Breast epithelium (tissue), 4 donors: Measurements from ENCODE around the gene ACCSL. TPM values are rescaled to one million over a fixed set of nuclear protein-coding genes. Genes with fewer than 3 reads are reported as not detected.

Source experiments
- DNase-seq, 2 donors: peaks; one replicate each; pipeline ENCODE4 v3.0.0-alpha.2; 2019; ENCODE audit warnings: low spot score in 2 of 2
- H3K27ac ChIP-seq, 2 donors: fragments of 200-600 bp; sonication (generic) in 1 of 2; one replicate each; pipeline ENCODE4 v1.5.1; 2016 to 2019; ENCODE audit warnings: mild to moderate bottlenecking in 1 of 2
- H3K27me3 ChIP-seq, 2 donors: fragments of 200-600 bp; sonication (generic) in 1 of 2; one replicate each; pipeline versions ENCODE4 v1.5.1 to v1.6.0; 2017 to 2019; ENCODE audit warnings: control low read depth in 1 of 2, mild to moderate bottlenecking in 1 of 2
- H3K36me3 ChIP-seq: fragments of 200-600 bp; one replicate; pipeline ENCODE4 v1.5.1; 2019
- H3K4me1 ChIP-seq, 2 donors: fragments of 200-600 bp; sonication (generic); one replicate each; pipeline ENCODE4 v1.5.1; 2016 to 2019; ENCODE audit warnings: control low read depth in 1 of 2
- H3K4me3 ChIP-seq, 3 donors: fragments of 200-600 bp; sonication (generic); 1 replicate in 2 of 3; 2 replicates in 1 of 3; pipeline ENCODE4 v1.5.1; 2016 to 2019; ENCODE audit warnings: mild to moderate bottlenecking in 3 of 3, moderate library complexity in 2 of 3
- H3K9me3 ChIP-seq, 2 donors: fragments of 200-600 bp; sonication (generic) in 1 of 2; one replicate each; pipeline ENCODE4 v1.5.1; 2016 to 2019; ENCODE audit warnings: control low read depth in 1 of 2
- POLR2A ChIP-seq: fragments of 450-650 bp; IDR thresholded peaks from one replicate; pipeline ENCODE4 v1.6.1; 2016; ENCODE audit warnings: antibody characterized with exemption, mild to moderate bottlenecking, moderate library complexity
- POLR2AphosphoS5 ChIP-seq, 3 donors: sonication (generic); formaldehyde crosslinking; IDR thresholded peaks; one replicate each; pipeline ENCODE4 v1.6.1; 2017; ENCODE audit warnings: antibody characterized with exemption in 3 of 3
- intact Hi-C: fragments of 100-400 bp; cut with DNase I; formaldehyde crosslinking; loops from one replicate; pipeline ENCODE4 v1.15.1; 2023; ENCODE audit warnings: low total_unique reads
- total RNA-seq, 3 donors: library from RNA; depleted of rRNA; stranded (reverse); fragments of >200 nt; gene quantifications; one replicate each; pipeline ENCODE4 v1.1.0, GENCODE V29; 2016
- TF ChIP-seq, protein P1 (sequence below), 3 donors: fragments of 450-650 bp; IDR thresholded peaks; one replicate each; pipeline ENCODE4 v1.5.1; 2016 to 2017; ENCODE audit warnings: antibody characterized with exemption in 3 of 3, mild to moderate bottlenecking in 3 of 3, moderate library complexity in 3 of 3

Gene ACCSL
- total RNA-seq, 3 donors from 2014 or later, result not detected

DNA sequence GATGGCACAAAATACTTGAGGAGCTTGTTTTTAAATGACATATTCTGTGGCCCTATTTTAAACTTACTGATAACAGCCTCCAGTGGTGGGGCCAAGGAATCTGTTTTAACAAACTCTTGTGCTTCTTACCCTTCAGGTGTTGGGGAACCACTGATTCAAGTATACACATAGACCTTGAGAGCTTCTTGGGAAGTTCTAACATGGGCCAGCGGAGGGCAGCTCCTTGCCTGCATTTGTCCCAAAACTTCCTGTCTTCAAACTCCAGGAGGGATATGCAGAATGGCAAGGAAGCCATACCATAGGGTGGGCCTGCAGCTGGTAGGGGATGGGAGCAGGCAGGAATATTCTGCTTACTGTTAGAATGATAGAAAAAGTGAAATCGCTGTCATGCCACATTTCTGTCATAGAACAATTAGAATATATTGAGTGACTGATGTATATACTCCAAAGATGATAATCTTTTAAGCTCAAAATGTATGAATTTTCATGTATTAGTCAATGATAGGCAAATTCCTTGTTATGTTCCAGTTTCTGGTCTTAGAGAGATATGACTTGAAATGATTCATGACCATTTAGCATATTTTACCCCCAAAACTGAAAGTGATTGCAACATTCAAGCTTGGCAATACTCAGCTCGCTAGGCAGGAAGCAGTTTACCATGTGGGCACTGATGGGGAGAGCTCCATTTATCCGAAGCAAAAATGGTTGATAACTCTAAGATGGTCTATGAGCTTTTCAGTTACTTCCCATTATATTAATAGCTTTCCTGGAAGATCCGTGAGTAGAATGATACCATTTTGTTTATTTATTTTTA lies 56.9 kb downstream of the ACCSL start:
- H3K27ac ChIP-seq, result no peak overlapping the region
- H3K27me3 ChIP-seq, result no peaks in the 10 kb centered on the region
- no peaks in the 10 kb centered on the region for H3K36me3 ChIP-seq
- intact Hi-C loops, result no loop called here
- TF ChIP-seq, protein P1, sequence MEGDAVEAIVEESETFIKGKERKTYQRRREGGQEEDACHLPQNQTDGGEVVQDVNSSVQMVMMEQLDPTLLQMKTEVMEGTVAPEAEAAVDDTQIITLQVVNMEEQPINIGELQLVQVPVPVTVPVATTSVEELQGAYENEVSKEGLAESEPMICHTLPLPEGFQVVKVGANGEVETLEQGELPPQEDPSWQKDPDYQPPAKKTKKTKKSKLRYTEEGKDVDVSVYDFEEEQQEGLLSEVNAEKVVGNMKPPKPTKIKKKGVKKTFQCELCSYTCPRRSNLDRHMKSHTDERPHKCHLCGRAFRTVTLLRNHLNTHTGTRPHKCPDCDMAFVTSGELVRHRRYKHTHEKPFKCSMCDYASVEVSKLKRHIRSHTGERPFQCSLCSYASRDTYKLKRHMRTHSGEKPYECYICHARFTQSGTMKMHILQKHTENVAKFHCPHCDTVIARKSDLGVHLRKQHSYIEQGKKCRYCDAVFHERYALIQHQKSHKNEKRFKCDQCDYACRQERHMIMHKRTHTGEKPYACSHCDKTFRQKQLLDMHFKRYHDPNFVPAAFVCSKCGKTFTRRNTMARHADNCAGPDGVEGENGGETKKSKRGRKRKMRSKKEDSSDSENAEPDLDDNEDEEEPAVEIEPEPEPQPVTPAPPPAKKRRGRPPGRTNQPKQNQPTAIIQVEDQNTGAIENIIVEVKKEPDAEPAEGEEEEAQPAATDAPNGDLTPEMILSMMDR (IDR thresholded peaks at IDR 0.05), result no peak
- TF ChIP-seq POLR2AphosphoS5 (IDR thresholded peaks at IDR 0.05), result no peak
- TF ChIP-seq POLR2A, result no peak
- H3K4me1 ChIP-seq, result no peaks in the 10 kb centered on the region
- no peak overlapping the region for H3K4me3 ChIP-seq
- DNase-seq, result no peak
- H3K9me3 ChIP-seq, result no peaks in the 10 kb centered on the region

DNA sequence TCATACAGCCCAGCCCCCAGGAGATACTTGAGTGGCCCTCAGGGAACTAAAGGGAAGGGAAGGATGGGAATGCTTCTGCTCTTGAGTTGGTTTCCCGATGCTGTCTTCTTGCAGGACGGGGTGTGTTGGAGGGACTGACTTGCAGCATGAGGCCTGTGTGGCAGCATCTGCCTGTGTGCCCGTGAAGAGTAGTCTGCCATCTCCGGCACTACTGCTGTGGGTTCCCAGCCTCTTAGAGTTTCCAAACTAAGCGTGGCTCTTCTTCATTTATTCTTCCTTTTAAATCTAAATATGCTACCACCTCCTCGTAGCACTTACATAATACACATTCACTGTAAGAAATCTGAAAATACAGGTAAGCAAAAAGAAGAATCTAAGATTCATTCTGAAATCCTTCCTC lies 60.5 kb downstream of the ACCSL start:
- Histone ChIP-seq H3K27ac (no peak overlapping the region), H3K27me3 (no peaks in the 10 kb centered on the region), H3K9me3 (no peaks in the 10 kb centered on the region), H3K4me1 (no peaks in the 10 kb centered on the region), H3K36me3 (no peaks in the 10 kb centered on the region), H3K4me3 (no peak overlapping the region)
- DNase-seq, result no peak
- intact Hi-C loops, result no loop called here
- TF ChIP-seq, protein P1 (IDR thresholded peaks at IDR 0.05), result no peak
- TF ChIP-seq POLR2A, result no peak
- TF ChIP-seq POLR2AphosphoS5 (IDR thresholded peaks at IDR 0.05), result no peak

Other genes starting within 250 kb of the ACCSL start
- gene ALKBH3, start 167.2 kb upstream of the ACCSL start, total RNA-seq, result 10 to 100 TPM; 29.0 to 40.7 (median 33.1) TPM
- gene C11orf96, start 105.3 kb upstream of the ACCSL start, total RNA-seq, result 10 to 100 TPM; 41.1 to 97.3 (median 46.8) TPM
- gene ACCS, start 18.3 kb downstream of the ACCSL start, total RNA-seq, result 10 to 100 TPM; 21.0 to 35.0 (median 23.0) TPM
- gene EXT2, start 47.7 kb downstream of the ACCSL start, total RNA-seq, result 100 to 1,000 TPM in 1 of 3 donors, 10 to 100 TPM in 2; 82.1 to 108 (median 96.9) TPM